SK-N-SH treated with all-trans-retinoic acid at 6 μM for 48 hours (cell line): ENCODE measurements around the gene IMPA2.
A peak's percentile ranks its signal among the peaks of the same experiment; 100 is the strongest.

Source experiments
- ATAC-seq: fragments of 200-7000 bp; cut with Tn5 transposase; 3 replicates; pipeline ENCODE4 v1.9.1; 2020; ENCODE audit warnings: mild to moderate bottlenecking, moderate library complexity
- ARNTL ChIP-seq: fragments of 450-650 bp; formaldehyde crosslinking; IDR thresholded peaks from 2 replicates; pipeline ENCODE4 v1.5.0; 2020; ENCODE audit warnings: low read depth, mild to moderate bottlenecking, moderate library complexity, borderline replicate concordance
- BACH2 ChIP-seq: fragments of 250-450 bp; sonication (Bioruptor Pico); IDR thresholded peaks from 2 replicates; pipeline ENCODE4 v1.9.0; 2021; ENCODE audit warnings: mild to moderate bottlenecking, borderline replicate concordance
- CREB5 ChIP-seq: fragments of 250-450 bp; sonication (Bioruptor Pico); IDR thresholded peaks from 2 replicates; pipeline ENCODE4 v1.5.1; 2020; ENCODE audit warnings: low read depth, mild to moderate bottlenecking, moderate library complexity
- CSRNP3 ChIP-seq: fragments of 250-450 bp; sonication (Bioruptor Pico); IDR thresholded peaks from 2 replicates; pipeline ENCODE4 v1.5.1; 2021; ENCODE audit warnings: mild to moderate bottlenecking, moderate library complexity
- ESRRG ChIP-seq: fragments of 250-450 bp; sonication (Bioruptor Pico); IDR thresholded peaks from 2 replicates; pipeline ENCODE4 v1.6.1; 2021; ENCODE audit warnings: mild to moderate bottlenecking
- GLIS3 ChIP-seq: fragments of 250-450 bp; sonication (Bioruptor Pico); IDR thresholded peaks from 2 replicates; pipeline ENCODE4 v1.5.0; 2020; ENCODE audit warnings: mild to moderate bottlenecking, moderate library complexity
- PATZ1 ChIP-seq: fragments of 250-450 bp; sonication (Bioruptor Pico); IDR thresholded peaks from 2 replicates; pipeline ENCODE4 v1.8.0; 2020; ENCODE audit warnings: mild to moderate bottlenecking, moderate library complexity, borderline replicate concordance
- POU6F1 ChIP-seq: fragments of 250-450 bp; sonication (Bioruptor Pico); IDR thresholded peaks from 2 replicates; pipeline ENCODE4 v1.8.0; 2021; ENCODE audit warnings: low read depth, mild to moderate bottlenecking, moderate library complexity, borderline replicate concordance
- PPARA ChIP-seq: fragments of 250-450 bp; sonication (Bioruptor Pico); IDR thresholded peaks from 2 replicates; pipeline ENCODE4 v1.5.0; 2020; ENCODE audit warnings: mild to moderate bottlenecking, borderline replicate concordance
- TCF4 ChIP-seq: fragments of 250-450 bp; sonication (Bioruptor Pico); IDR thresholded peaks from 2 replicates; pipeline ENCODE4 v1.8.0; 2021; ENCODE audit warnings: mild to moderate bottlenecking, moderate library complexity, borderline replicate concordance
- TOX ChIP-seq: fragments of 250-450 bp; sonication (Bioruptor Pico); IDR thresholded peaks from 2 replicates; pipeline ENCODE4 v1.8.0; 2021; ENCODE audit warnings: mild to moderate bottlenecking, moderate library complexity, borderline replicate concordance
- TSHZ2 ChIP-seq: fragments of 250-450 bp; sonication (Bioruptor Pico); IDR thresholded peaks from 2 replicates; pipeline ENCODE4 v1.5.0; 2020; ENCODE audit warnings: mild to moderate bottlenecking, moderate library complexity
- ZC3H10 ChIP-seq: fragments of 250-450 bp; sonication (Bioruptor Pico); IDR thresholded peaks from 2 replicates; pipeline ENCODE4 v1.5.1; 2021; ENCODE audit warnings: mild to moderate bottlenecking, moderate library complexity
- ZFP3 ChIP-seq: fragments of 250-450 bp; sonication (Bioruptor Pico); IDR thresholded peaks from 2 replicates; pipeline ENCODE4 v1.5.0; 2020; ENCODE audit warnings: mild to moderate bottlenecking, moderate library complexity
- ZFP30 ChIP-seq: fragments of 450-650 bp; formaldehyde crosslinking; IDR thresholded peaks from 2 replicates; pipeline ENCODE4 v1.5.0; 2022; ENCODE audit warnings: mild to moderate bottlenecking, moderate library complexity
- ZNF565 ChIP-seq: fragments of 450-650 bp; formaldehyde crosslinking; conservative IDR thresholded peaks from 2 replicates; pipeline ENCODE4 v1.5.0; 2020; ENCODE audit warnings: low read depth, mild to moderate bottlenecking, moderate library complexity
- ZNF70 ChIP-seq: fragments of 450-650 bp; formaldehyde crosslinking; IDR thresholded peaks from 2 replicates; pipeline ENCODE4 v1.5.0; 2020; ENCODE audit warnings: mild to moderate bottlenecking, moderate library complexity
- ZNF8 ChIP-seq: fragments of 450-650 bp; formaldehyde crosslinking; IDR thresholded peaks from 2 replicates; pipeline ENCODE4 v1.5.0; 2020; ENCODE audit warnings: mild to moderate bottlenecking, moderate library complexity

Gene IMPA2

GRCh38 chr18:11937874-11938478 lies 43.3 kb upstream of the IMPA2 start:
- no peak for TF ChIP-seq TSHZ2
- TF ChIP-seq TOX (CRISPR knock-in tag), result no peak
- TF ChIP-seq ZNF70 (CRISPR knock-in tag), result no peak
- TF ChIP-seq ZFP30, result no peak
- no peak for TF ChIP-seq BACH2
- TF ChIP-seq ESRRG, result no peak
- TF ChIP-seq ZNF565, result no peak
- no peak for TF ChIP-seq PATZ1 (CRISPR knock-in tag)
- TF ChIP-seq ZFP3 (CRISPR knock-in tag), result no peak
- no peak for TF ChIP-seq CREB5 (CRISPR knock-in tag)
- TF ChIP-seq CSRNP3 (CRISPR knock-in tag), result no peak
- TF ChIP-seq ZNF8, result no peak
- no peak for TF ChIP-seq POU6F1 (CRISPR knock-in tag)
- TF ChIP-seq GLIS3, result no peak
- no peak for TF ChIP-seq ARNTL
- no peak for TF ChIP-seq PPARA (CRISPR knock-in tag)
- no peak for TF ChIP-seq ZC3H10 (CRISPR knock-in tag)
- peak; percentile 87 for ATAC-seq

- ATAC-seq, result no peak
- no peak for TF ChIP-seq TCF4
- TF ChIP-seq BACH2, result no peak
- no peak for TF ChIP-seq CSRNP3 (CRISPR knock-in tag)
- TF ChIP-seq PATZ1 (CRISPR knock-in tag), result no peak
- no peak for TF ChIP-seq ZNF70 (CRISPR knock-in tag)
Observed at GRCh38 chr18:11940956-11941355, 40.4 kb upstream of the IMPA2 start.
